K562 (cell line): ENCODE results near the gene CELSR2. TPM values are rescaled to one million over a fixed set of nuclear protein-coding genes. Genes with fewer than 3 reads are reported as not detected.

Experiments used
- CBFA2T2 ChIP-seq: fragments of 450-650 bp; conservative IDR thresholded peaks from 2 replicates; pipeline ENCODE4 v1.6.1; 2017; ENCODE audit warnings: mild to moderate bottlenecking
- ETV1 ChIP-seq: fragments of 450-650 bp; conservative IDR thresholded peaks from 2 replicates; pipeline ENCODE4 v1.6.1; 2016; ENCODE audit warnings: missing genetic modification characterization, control low read depth, low read depth, missing compliant biosample characterization
- HDGF ChIP-seq: fragments of 450-650 bp; IDR thresholded peaks from 2 replicates; pipeline ENCODE4 v1.6.1; 2016
- HLTF ChIP-seq: fragments of 450-650 bp; IDR thresholded peaks from 2 replicates; pipeline ENCODE4 v1.6.1; 2016
- HSF4 ChIP-seq: fragments of 250-450 bp; sonication (Bioruptor Pico); IDR thresholded peaks from 2 replicates; pipeline ENCODE4 v2.1.2; 2022; ENCODE audit warnings: mild to moderate bottlenecking, moderate library complexity, borderline replicate concordance
- MED1 ChIP-seq: sonication (generic); formaldehyde crosslinking; IDR thresholded peaks from 2 replicates; pipeline ENCODE4 v1.8.1; 2023; ENCODE audit warnings: missing genetic modification reagents, borderline replicate concordance
- MEF2D ChIP-seq: conservative IDR thresholded peaks from 2 replicates; pipeline ENCODE4 v1.6.1; 2016; ENCODE audit warnings: low read depth, missing genetic modification characterization, missing compliant biosample characterization
- NR2C2 ChIP-seq, 2 experiments: fragments of 200-800 bp in 1 of 2; sonication (Bioruptor generic) in 1 of 2; sonication (generic) in 1 of 2; formaldehyde crosslinking in 1 of 2; IDR thresholded peaks; 2 replicates each; pipeline versions ENCODE4 v1.6.1 to v1.8.0; 2016 to 2022; ENCODE audit warnings: mild to moderate bottlenecking in 1 of 2, missing compliant biosample characterization in 1 of 2, missing genetic modification characterization in 1 of 2, missing genetic modification reagents in 1 of 2
- RBM17 ChIP-seq: fragments of 200-400 bp; formaldehyde crosslinking; IDR thresholded peaks from 2 replicates; pipeline ENCODE4 v1.6.1; 2017; ENCODE audit warnings: low read depth, mild to moderate bottlenecking, low read length, borderline replicate concordance
- SAFB ChIP-seq: fragments of 200-400 bp; formaldehyde crosslinking; IDR thresholded peaks from 2 replicates; pipeline ENCODE4 v1.6.1; 2017; ENCODE audit warnings: low read depth, low read length, borderline replicate concordance
- SMARCA4 ChIP-seq: fragments of 450-650 bp; IDR thresholded peaks from 2 replicates; pipeline ENCODE4 v1.6.1; 2016
- SREBF1 ChIP-seq: fragments of 150-350 bp; IDR thresholded peaks from 2 replicates; pipeline ENCODE4 v1.6.1; 2014; ENCODE audit warnings: antibody characterized with exemption, low read depth, low read length, borderline replicate concordance
- ZC3H11A ChIP-seq: IDR thresholded peaks from 2 replicates; pipeline ENCODE4 v1.6.1; 2012; ENCODE audit warnings: low read depth, low read length, improper control_type of control experiment
- ZZZ3 ChIP-seq: fragments of 450-650 bp; IDR thresholded peaks from 2 replicates; pipeline ENCODE4 v1.6.1; 2016; ENCODE audit warnings: antibody characterized with exemption, mild to moderate bottlenecking, moderate library complexity
- polyA plus RNA-seq, 8 experiments: library from polyadenylated mRNA; depleted of rRNA in 4 of 8; stranded (reverse) in 5 of 8; unstranded in 3 of 8; fragments of >200 nt; fragmentation: Nextera tagmentation in 2 of 8; fragmentation: Illumina TruSeq in 1 of 8; extraction: Ambion mirVana in 2 of 8; extraction: Trizol in 1 of 8; gene quantifications; 2 replicates each; pipeline versions ENCODE4 v1.2.1 to v1.2.3, GENCODE V29; 2011 to 2014; ENCODE audit warnings: inconsistent platforms in 1 of 8, missing spikeins in 1 of 8
- total RNA-seq, 7 experiments: library from RNA; depleted of rRNA in 6 of 7; stranded (reverse); fragments of >200 nt in 6 of 7; fragmentation: Illumina TruSeq in 2 of 7; extraction: Trizol in 2 of 7; gene quantifications; 2 replicates each; pipeline versions ENCODE4 v1.2.1 to v1.2.3, GENCODE V29; 2011 to 2021; ENCODE audit warnings: low replicate concordance in 1 of 7
- TF ChIP-seq, protein P1 (sequence below), 2 experiments: IDR thresholded peaks; 2 replicates each; pipeline ENCODE4 v1.6.1; 2011; ENCODE audit warnings: borderline replicate concordance in 1 of 2, control low read depth in 1 of 2, low read depth in 1 of 2, low read length in 1 of 2, mild to moderate bottlenecking in 1 of 2, mixed read lengths in 1 of 2, moderate library complexity in 1 of 2; ENCODE audit not compliant: insufficient read depth in 1 of 2, insufficient read length in 1 of 2, poor library complexity in 1 of 2, severe bottlenecking in 1 of 2; ENCODE audit errors: extremely low read depth in 1 of 2
- TF ChIP-seq, protein P2 (sequence below): fragments of 450-650 bp; formaldehyde crosslinking; IDR thresholded peaks from 2 replicates; pipeline ENCODE4 v1.4.0; 2020; ENCODE audit warnings: mild to moderate bottlenecking, moderate library complexity
- TF ChIP-seq, protein P3 (sequence below): sonication (generic); formaldehyde crosslinking; IDR thresholded peaks from 2 replicates; pipeline ENCODE4 v1.8.0; 2022; ENCODE audit warnings: mild to moderate bottlenecking, missing genetic modification reagents
- TF ChIP-seq, protein P4 (sequence below), 2 experiments: fragments of 450-650 bp in 1 of 2; sonication (generic) in 1 of 2; formaldehyde crosslinking; conservative IDR thresholded peaks; 2 replicates each; pipeline versions ENCODE4 v1.4.0 to v1.8.1; 2020 to 2022; ENCODE audit warnings: mild to moderate bottlenecking in 1 of 2, missing genetic modification reagents in 1 of 2
- TF ChIP-seq, protein P5 (sequence below): IDR thresholded peaks from 2 replicates; pipeline ENCODE4 v1.6.1; 2016; ENCODE audit warnings: missing genetic modification characterization, missing compliant biosample characterization
- TF ChIP-seq, protein P6 (sequence below): fragments of 250-450 bp; sonication (Bioruptor Pico); IDR thresholded peaks from 2 replicates; pipeline ENCODE4 v1.8.0; 2022; ENCODE audit warnings: moderate library complexity, mild to moderate bottlenecking, inconsistent platforms
- TF ChIP-seq, protein P7 (sequence below): fragments of 450-650 bp; formaldehyde crosslinking; conservative IDR thresholded peaks from 2 replicates; pipeline ENCODE4 v1.4.0; 2022; ENCODE audit warnings: mild to moderate bottlenecking, missing genetic modification characterization

CELSR2 gene
- total and polyA plus RNA-seq, 9 of the 15 experiments (the other 6 are each of a cell fraction or from before 2014, with no cell fraction given), result 0.31 to 21.9 (median 4.2) TPM

DNA sequence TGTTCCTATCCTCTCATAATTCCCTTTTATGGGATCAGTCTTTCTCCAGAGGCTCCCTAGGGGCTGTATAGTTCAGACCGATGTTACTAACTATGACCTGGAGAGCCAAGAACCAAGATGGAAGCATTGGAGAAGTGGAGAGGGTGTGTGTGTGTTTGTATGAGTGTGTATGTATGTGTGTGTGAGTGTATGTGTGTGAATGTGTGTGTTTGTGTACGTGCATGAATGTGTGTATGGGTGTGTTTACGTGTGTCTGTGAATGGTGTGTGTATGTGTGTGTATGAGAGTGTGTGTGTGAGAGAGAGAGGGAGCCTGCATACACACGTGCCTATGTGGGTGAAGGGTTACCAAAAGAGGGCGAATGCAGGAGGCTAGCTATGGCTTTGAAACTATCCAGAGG lies 52.5 kb downstream of the CELSR2 start (continued):
- TF ChIP-seq, protein P1, sequence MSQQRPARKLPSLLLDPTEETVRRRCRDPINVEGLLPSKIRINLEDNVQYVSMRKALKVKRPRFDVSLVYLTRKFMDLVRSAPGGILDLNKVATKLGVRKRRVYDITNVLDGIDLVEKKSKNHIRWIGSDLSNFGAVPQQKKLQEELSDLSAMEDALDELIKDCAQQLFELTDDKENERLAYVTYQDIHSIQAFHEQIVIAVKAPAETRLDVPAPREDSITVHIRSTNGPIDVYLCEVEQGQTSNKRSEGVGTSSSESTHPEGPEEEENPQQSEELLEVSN (IDR thresholded peaks at IDR 0.05; ENCODE audit: borderline replicate concordance in 1 of 2, extremely low read depth in 1 of 2, insufficient read depth in 1 of 2, insufficient read length in 1 of 2, low read depth in 1 of 2, low read length in 1 of 2, poor library complexity in 1 of 2, severe bottlenecking in 1 of 2), result no peak
- TF ChIP-seq, protein P2, sequence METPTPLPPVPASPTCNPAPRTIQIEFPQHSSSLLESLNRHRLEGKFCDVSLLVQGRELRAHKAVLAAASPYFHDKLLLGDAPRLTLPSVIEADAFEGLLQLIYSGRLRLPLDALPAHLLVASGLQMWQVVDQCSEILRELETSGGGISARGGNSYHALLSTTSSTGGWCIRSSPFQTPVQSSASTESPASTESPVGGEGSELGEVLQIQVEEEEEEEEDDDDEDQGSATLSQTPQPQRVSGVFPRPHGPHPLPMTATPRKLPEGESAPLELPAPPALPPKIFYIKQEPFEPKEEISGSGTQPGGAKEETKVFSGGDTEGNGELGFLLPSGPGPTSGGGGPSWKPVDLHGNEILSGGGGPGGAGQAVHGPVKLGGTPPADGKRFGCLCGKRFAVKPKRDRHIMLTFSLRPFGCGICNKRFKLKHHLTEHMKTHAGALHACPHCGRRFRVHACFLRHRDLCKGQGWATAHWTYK (CRISPR knock-in tag), result no peak
- no peak for TF ChIP-seq RBM17
- no peak for TF ChIP-seq SREBF1
- no peak for TF ChIP-seq NR2C2 (CRISPR knock-in tag; IDR thresholded peaks at IDR 0.05)
- TF ChIP-seq NR2C2 (tag; IDR thresholded peaks at IDR 0.05), result no peak
- TF ChIP-seq HLTF, result 0 out of 2 replicates have a peak, but pooled peaks have one; percentile 13
- no peak for TF ChIP-seq SMARCA4
- TF ChIP-seq SAFB, result no peak
- peak; percentile 83 for TF ChIP-seq HDGF
- TF ChIP-seq, protein P3, sequence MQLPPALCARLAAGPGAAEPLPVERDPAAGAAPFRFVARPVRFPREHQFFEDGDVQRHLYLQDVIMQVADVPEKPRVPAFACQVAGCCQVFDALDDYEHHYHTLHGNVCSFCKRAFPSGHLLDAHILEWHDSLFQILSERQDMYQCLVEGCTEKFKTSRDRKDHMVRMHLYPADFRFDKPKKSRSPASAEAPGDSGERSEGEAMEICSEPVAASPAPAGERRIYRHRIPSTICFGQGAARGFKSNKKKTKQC (CRISPR knock-in tag), result no peak
- no peak for TF ChIP-seq ZZZ3
- TF ChIP-seq, protein P4, sequence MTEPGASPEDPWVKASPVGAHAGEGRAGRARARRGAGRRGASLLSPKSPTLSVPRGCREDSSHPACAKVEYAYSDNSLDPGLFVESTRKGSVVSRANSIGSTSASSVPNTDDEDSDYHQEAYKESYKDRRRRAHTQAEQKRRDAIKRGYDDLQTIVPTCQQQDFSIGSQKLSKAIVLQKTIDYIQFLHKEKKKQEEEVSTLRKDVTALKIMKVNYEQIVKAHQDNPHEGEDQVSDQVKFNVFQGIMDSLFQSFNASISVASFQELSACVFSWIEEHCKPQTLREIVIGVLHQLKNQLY (CRISPR knock-in tag; conservative IDR thresholded peaks at IDR 0.05), result no peak
- TF ChIP-seq CBFA2T2, result no peak
- no peak for TF ChIP-seq ZC3H11A
- TF ChIP-seq HSF4 (CRISPR knock-in tag), result no peak
- TF ChIP-seq, protein P5, sequence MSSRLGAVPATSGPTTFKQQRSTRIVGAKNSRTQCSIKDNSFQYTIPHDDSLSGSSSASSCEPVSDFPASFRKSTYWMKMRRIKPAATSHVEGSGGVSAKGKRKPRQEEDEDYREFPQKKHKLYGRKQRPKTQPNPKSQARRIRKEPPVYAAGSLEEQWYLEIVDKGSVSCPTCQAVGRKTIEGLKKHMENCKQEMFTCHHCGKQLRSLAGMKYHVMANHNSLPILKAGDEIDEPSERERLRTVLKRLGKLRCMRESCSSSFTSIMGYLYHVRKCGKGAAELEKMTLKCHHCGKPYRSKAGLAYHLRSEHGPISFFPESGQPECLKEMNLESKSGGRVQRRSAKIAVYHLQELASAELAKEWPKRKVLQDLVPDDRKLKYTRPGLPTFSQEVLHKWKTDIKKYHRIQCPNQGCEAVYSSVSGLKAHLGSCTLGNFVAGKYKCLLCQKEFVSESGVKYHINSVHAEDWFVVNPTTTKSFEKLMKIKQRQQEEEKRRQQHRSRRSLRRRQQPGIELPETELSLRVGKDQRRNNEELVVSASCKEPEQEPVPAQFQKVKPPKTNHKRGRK (tag), result no peak
- TF ChIP-seq, protein P6, sequence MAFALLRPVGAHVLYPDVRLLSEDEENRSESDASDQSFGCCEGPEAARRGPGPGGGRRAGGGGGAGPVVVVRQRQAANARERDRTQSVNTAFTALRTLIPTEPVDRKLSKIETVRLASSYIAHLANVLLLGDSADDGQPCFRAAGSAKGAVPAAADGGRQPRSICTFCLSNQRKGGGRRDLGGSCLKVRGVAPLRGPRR (CRISPR knock-in tag), result no peak
- no peak for TF ChIP-seq MEF2D (tag)
- TF ChIP-seq, protein P7, sequence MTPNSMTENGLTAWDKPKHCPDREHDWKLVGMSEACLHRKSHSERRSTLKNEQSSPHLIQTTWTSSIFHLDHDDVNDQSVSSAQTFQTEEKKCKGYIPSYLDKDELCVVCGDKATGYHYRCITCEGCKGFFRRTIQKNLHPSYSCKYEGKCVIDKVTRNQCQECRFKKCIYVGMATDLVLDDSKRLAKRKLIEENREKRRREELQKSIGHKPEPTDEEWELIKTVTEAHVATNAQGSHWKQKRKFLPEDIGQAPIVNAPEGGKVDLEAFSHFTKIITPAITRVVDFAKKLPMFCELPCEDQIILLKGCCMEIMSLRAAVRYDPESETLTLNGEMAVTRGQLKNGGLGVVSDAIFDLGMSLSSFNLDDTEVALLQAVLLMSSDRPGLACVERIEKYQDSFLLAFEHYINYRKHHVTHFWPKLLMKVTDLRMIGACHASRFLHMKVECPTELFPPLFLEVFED (CRISPR knock-in tag), result peak; percentile 79
- TF ChIP-seq ETV1 (tag), result no peak
- TF ChIP-seq MED1, result no peak
